Hematopoietic multipotent progenitor cell treated with erythropoietin and hydrocortisone succinate and interleukin-3 and kit ligand, for 8 days (in vitro differentiated cells): ENCODE measurements around the gene FNBP1.

Experiments
- DNase-seq: peaks from one replicate; pipeline ENCODE4 v3.0.0-alpha.2; 2015

The FNBP1 gene

GRCh38 chr9:129850821-129851550 is 192.0 kb downstream of the FNBP1 start:
- DNase-seq, result no peak

- DNase-seq, result no peak
Observed at GRCh38 chr9:129849901-129850300, 193.1 kb downstream of the FNBP1 start.

DNA sequence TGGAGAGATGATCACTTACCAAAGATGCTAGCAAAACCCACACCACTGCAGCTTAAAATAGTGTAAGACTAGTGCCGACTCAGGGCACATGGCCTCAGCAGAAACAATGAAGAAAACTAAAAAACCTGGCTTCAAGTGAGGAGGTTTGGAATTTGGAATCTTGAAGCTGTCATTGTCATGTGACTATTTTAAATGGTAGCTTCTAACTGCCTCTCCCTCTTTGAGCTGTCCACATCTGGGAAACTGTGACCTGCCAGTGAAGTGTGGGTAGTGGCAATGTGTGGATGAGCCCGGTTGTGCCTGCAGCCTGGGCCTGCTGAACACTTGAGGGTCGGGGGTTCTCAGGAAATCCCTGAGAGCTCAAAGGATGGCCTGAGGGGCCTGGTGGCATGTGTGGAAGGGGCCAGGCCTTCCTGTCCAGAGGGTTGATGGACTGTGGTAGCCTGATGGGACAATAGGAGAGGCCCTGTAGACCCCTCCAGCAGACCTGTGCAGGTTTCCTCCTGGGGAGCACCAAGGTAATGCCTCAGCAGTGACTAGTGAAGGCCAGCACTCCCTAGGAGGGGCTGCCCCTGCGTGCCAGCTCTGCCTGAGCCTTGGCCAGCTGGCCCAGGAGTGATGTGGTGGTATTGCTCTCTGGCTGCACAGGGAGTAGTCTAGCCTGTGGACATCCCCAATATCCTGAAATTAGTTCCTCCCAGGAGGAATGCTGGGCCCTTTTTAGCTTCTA is 194.1 kb downstream of the FNBP1 start:
- no peak for DNase-seq

DNA sequence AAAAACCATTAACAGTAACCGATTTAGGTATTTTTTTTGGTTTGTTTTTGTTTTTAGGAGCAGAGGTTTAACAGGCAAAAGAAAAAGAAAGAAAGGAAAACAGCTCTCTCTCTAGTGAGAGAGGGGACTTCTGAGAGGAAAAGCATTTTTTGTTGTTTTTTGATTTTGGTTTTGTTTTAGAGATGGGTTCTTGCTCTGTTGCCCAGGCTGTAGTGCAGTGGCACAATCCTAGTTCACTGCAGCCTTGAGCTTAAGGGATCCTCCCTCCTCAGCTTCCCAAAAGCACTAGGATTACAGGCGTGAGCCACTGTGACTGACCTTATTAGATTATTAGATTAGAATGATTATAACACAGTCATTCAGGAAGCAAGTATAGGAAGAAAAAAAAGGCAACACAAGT is 197.6 kb downstream of the FNBP1 start:
- DNase-seq, result no peak

- DNase-seq, result no peak
Observed at GRCh38 chr9:129841071-129841470, 201.9 kb downstream of the FNBP1 start.

GRCh38 chr9:129840034-129840433 is 203.0 kb downstream of the FNBP1 start:
- DNase-seq, result no peak

DNA sequence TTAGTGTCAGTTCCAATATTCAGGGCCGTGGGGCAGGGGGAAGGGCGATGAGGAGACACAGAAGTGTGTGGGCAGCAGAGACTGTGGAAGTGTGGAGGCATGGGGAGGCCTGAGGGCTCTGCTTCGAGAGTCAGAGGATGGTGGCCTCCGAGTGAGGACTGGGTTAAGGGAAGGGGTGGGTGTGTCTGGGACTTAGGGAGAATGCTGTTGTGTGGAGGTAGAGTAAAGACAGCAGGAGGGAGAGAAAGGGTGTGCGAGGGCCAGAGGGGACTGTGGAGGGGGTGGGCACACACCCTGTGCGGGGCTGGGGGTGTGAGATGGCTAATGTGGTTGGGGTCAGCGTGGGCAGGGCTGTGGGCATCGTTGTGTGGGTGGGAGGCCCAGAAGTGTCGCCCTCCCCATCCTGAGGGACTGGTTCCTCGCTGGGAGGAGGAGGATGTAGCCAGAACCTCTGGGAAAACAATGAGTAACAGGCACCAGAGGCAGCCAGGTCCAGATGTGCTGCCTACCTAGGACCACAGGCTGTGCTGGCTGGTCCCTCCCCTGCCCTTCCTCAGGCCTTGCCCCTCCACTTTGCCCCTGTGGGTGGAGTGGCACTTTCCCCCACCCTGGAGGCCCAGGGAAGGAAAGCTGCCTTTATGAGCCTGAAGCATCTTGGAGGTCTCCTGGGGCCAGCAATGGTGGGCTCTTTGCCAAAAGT is 203.5 kb downstream of the FNBP1 start:
- no peak for DNase-seq

- no peak for DNase-seq
Observed at GRCh38 chr9:129838707-129839259, 204.2 kb downstream of the FNBP1 start.
